SK-N-SH (cell line): ENCODE results near the gene HCRTR2.

ENCODE experiments used
- CTCF ChIP-seq: fragments of 200-600 bp; sonication (generic); IDR thresholded peaks from 2 replicates; pipeline ENCODE4 v1.6.1; 2017; ENCODE audit warnings: antibody characterized with exemption, mild to moderate bottlenecking, moderate library complexity
- EP300 ChIP-seq, 2 experiments: IDR thresholded peaks; 2 replicates each; pipeline versions ENCODE4 v1.4.0 to v1.6.1; 2012; ENCODE audit warnings: borderline replicate concordance in 1 of 2, low read depth in 1 of 2, low read length in 1 of 2
- EZH2phosphoT487 ChIP-seq: fragments of 200-600 bp; sonication (generic); IDR thresholded peaks from 2 replicates; pipeline ENCODE4 v1.6.1; 2017; ENCODE audit warnings: low read depth, mixed run types, mild to moderate bottlenecking, antibody characterized with exemption, moderate library complexity, borderline replicate concordance
- GABPA ChIP-seq: IDR thresholded peaks from 2 replicates; pipeline ENCODE4 v1.4.0; 2012; ENCODE audit warnings: low read depth, mild to moderate bottlenecking
- GATA2 ChIP-seq: sonication (generic); formaldehyde crosslinking; IDR thresholded peaks from 2 replicates; pipeline ENCODE4 v1.5.0; 2020; ENCODE audit warnings: mild to moderate bottlenecking, missing genetic modification reagents
- MAX ChIP-seq: IDR thresholded peaks from 2 replicates; pipeline ENCODE4 v1.4.0; 2012; ENCODE audit warnings: low read depth
- MEF2A ChIP-seq: IDR thresholded peaks from 2 replicates; pipeline ENCODE4 v1.4.0; 2012; ENCODE audit warnings: low read depth, borderline replicate concordance
- POLR2AphosphoS5 ChIP-seq: IDR thresholded peaks from 2 replicates; pipeline ENCODE4 v1.6.1; 2012; ENCODE audit warnings: low read depth, low read length
- RFX5 ChIP-seq: IDR thresholded peaks from 2 replicates; pipeline ENCODE4 v1.6.1; 2012; ENCODE audit warnings: mild to moderate bottlenecking, improper control_type of control experiment, low read length
- RXRA ChIP-seq: IDR thresholded peaks from 2 replicates; pipeline ENCODE4 v1.4.0; 2012; ENCODE audit warnings: low read depth, mild to moderate bottlenecking, borderline replicate concordance
- TCF12 ChIP-seq: IDR thresholded peaks from 2 replicates; pipeline ENCODE4 v1.4.0; 2012
- TEAD4 ChIP-seq: IDR thresholded peaks from 2 replicates; pipeline ENCODE4 v1.4.0; 2012; ENCODE audit warnings: mild to moderate bottlenecking, borderline replicate concordance; ENCODE audit not compliant: insufficient read depth
- YY1 ChIP-seq: IDR thresholded peaks from 2 replicates; pipeline ENCODE4 v1.4.0; 2012; ENCODE audit warnings: low read depth, mild to moderate bottlenecking
- ZBTB33 ChIP-seq: IDR thresholded peaks from 2 replicates; pipeline ENCODE4 v1.4.0; 2012; ENCODE audit warnings: low read depth, borderline replicate concordance

- TF ChIP-seq CTCF (no peak), MAX (no peak), MEF2A (no peak), RXRA (no peak), TCF12 (no peak), GATA2 (CRISPR knock-in tag) (no peak), EZH2phosphoT487 (no peak), POLR2AphosphoS5 (no peak), TEAD4 (no peak), GABPA (no peak), ZBTB33 (no peak), EP300 (IDR thresholded peaks at IDR 0.05; ENCODE audit: borderline replicate concordance in 1 of 2, low read depth in 1 of 2, low read length in 1 of 2) (no peak), YY1 (no peak), RFX5 (no peak)
These were observed 85.9 kb downstream of the HCRTR2 start for GRCh38 chr6:55260181-55260580.
